ENCODE data around the gene KCNK5.

- TF ChIP-seq GATA2 (IDR thresholded peaks at IDR 0.05; ENCODE audit: insufficient read depth, insufficient read length, low read depth, low read length) = no peak
- TF ChIP-seq CTCF (IDR thresholded peaks at IDR 0.05; ENCODE audit: extremely low read depth in 1 of 2, insufficient read depth in 1 of 2, low read depth in 1 of 2, low read length in 2 of 2) = no peak
- no peak for TF ChIP-seq EZH2 (IDR thresholded peaks at IDR 0.05; ENCODE audit: borderline replicate concordance, low read depth, low read length, severe bottlenecking)
- TF ChIP-seq POLR2A (IDR thresholded peaks at IDR 0.05; ENCODE audit: low read depth, low read length) = no peak
Observed at GRCh38 chr6:39226639-39227329, 2.5 kb downstream of the KCNK5 start.
